Fibroblast of upper back skin (primary cell): ENCODE data around the gene TMEM273.

Experiments
- DNase-seq: peaks from one replicate; pipeline ENCODE4 v3.0.0-alpha.2; 2013

TMEM273 gene, protein sequence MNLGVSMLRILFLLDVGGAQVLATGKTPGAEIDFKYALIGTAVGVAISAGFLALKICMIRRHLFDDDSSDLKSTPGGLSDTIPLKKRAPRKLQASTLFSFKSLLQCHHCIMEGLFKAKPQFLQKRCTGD

DNA sequence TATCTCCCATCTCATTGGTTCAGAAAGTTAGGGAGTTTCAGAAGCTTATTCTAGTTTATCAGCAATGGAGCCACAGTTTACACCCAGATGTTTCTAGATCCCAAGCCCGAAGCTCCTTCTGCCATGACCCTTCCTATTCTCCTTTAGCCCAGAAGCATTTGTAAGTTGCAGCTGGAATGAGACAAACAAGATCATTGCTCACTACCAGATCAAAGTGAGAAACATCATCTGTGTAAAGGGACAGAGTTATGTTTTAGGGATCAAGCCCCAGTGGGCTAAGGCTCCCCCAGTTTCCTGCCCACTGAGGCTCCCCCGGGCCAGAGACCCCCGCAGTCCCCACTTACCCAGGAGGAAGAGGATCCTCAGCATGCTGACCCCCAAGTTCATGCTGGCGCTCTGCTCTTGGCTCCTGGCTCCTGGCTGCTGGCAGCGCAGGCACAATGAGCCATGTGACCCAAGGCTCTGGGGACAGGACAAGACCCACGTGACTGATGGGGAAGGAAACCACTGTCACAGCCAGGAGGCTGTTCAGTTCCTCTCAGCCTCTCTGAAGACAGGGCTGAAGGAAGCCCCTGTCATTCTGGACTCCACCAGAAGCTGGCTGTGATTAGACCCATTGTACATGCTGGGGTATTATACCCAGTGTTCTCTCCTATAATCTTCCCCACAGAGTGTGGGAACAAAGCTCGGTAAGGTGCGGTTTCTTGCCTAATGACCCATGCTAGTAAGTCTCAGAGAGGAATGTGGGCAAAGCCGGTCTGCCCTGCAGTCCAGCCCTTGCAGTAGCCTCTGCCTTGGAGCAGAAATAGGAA is at the start of gene TMEM273:
TMEM273 (minus strand) TSS at position 442 of the 812 bp plus-strand sequence; CDS start at position 387, 55 bp downstream.
- no peak for DNase-seq

- no peak for DNase-seq
Observed at GRCh38 chr10:49237985-49238384, 49.8 kb upstream of the TMEM273 start.

DNA sequence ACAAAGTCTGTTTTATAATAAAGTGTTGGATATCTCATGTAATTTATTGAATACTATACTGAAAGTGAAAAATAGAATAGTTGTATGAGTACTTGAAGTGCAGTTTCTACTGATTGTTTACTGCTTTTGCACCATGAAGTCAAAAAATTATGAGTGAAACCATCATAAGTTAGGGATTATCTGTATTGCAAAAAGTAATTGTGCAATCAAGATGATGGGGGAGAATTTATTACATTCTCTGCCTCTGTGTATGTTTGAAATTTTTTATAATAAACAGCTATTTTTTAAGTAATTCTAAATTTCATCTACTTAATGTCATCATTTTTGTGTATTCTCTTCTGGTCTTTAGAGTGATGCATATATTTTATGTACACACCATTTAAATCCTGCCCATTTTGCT is 47.2 kb upstream of the TMEM273 start:
- no peak for DNase-seq

GRCh38 chr10:49231086-49231820 is 43.1 kb upstream of the TMEM273 start:
- DNase-seq = peak; percentile 47

DNA sequence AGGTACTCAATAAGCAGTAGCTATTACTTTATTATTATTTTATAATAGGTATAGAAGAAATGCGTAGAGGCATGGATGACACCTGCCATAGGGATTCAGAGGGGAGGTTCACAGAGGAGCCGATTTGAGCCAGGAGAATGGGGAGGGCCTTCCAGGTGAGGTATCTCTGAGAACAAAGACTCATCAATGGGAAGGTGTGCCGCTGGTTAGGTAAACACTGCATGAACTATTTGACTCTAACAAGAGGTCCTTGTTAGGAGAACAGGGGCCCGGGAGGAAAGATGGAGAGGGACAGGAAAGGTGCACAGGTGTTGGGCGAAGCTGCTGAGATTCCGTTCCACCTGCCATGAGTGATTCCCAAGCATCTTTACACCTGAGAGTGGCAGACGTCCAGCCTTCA is 41.8 kb upstream of the TMEM273 start:
- DNase-seq = no peak

DNA sequence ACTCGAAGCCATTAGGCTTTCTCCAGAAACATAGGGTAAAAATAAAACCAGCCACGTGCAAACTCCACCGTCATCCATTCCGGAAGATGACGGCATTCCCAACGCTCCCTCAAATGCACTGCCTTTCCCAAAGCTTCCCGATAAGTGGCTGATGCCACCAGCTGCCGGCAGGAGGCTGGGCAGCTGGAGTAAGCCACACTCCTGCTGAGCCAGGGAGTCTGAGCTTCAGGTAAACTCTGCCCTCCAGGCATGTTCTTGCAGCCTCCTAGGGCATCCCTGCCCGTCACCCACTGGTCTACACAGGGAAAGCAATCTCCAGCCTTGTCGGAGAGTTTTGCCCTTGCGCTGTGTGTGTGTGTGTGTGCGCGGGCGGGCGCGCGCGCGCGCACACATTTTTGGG is 40.5 kb upstream of the TMEM273 start:
- DNase-seq = no peak

DNA sequence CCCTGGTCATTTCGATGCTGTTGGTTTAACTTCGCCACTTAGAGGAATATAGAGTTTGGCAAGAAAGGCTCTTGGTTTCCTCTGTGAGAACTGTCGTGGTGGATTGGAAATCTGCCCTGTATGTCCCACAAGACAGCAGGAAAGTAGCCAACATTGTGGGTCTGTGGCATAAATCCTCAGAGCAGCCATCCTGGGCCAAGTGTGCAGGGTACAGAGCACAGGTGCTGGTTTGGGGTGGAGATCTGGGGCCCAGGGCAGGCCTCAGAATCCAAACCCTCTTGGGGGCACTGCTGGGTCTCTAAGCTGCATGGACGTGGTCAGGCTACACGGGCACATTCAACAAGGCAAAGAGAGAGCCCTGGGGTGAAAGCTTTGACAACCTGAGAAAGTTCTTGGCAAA is 39.2 kb upstream of the TMEM273 start:
- DNase-seq = no peak

DNA sequence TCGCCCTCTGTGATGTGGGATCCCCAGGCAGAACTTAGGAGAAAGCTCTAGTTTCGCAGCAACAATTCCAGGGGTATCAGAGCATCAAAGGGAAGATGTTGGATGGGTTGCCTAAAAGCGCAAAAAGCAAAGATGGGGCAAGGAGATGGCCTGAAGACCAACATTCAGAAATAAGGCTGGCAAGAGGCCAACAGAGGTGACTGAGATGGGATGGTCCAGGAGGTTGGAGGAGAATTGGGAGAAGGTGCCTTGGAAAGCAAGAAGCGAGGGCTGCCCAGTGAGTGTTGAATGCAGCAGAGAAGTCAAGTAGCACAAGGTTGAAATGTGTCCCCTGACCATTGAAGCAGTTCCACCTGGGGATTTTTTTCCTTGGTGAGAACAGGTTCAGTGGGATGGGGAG is 38.4 kb upstream of the TMEM273 start:
- no peak for DNase-seq

- DNase-seq = no peak
Observed at GRCh38 chr10:49225218-49225876, 37.2 kb upstream of the TMEM273 start.

DNA sequence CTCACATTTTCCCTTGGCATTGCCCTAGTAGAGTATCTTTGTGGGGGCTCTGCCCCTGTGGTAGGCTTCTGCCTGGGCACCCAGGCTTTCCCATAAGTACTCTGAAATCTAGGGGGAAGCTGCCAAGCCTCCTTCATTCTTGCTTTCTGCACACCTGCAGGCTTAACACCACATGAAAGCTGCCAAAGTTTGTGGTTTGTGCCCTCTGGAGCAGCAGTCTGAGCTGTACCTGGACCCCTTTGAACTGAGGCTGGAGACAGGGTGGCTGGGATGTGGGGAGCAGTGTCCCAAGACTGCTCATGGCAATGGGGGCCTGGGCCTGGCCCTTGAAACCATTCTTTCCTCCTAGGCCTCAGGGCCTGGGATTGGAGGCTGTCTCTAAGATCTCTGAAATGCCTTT is 35.0 kb upstream of the TMEM273 start:
- no peak for DNase-seq

GRCh38 chr10:49222170-49222569 is 34.0 kb upstream of the TMEM273 start:
- no peak for DNase-seq

DNA sequence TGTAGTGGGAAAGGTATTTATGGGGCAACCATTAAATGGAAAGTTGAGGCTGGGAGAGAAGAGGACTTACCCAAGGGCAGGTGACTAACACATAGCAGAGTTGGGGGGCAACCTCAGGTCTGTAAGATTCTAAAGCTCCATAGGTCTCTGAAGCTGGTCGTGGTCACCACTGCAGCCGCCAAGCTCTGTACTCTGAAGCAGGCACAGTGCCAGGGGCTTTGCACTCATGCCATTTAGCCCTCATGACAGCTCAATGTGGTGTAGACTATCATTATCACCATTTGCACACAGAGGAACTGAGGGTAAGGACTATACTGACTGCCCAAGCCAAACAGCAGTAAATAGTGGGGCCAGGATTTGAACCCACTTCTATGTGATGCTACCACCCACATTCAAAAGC is 32.5 kb upstream of the TMEM273 start:
- DNase-seq = peak; percentile 13

- DNase-seq = peak; percentile 62
Observed at GRCh38 chr10:49220031-49220430, 31.8 kb upstream of the TMEM273 start.

DNA sequence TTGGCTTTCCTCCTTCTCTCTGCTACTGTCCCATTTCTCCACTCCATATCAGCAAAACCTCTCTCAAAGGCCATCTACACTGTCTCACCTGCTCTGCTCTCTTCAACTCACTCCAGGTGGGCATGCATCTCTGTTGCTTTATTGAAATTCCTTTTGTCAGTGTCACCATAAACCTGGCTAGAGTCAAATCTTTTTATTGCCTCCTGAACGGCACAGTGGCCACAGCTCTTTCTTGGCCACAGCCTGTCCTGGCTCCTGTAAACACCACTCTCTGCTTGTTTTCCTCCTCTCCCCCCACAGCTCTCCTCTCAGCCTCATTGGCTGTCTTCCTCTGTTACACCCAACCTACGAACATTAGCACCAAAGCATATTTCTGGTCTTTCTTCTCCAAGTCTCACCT is 31.1 kb upstream of the TMEM273 start:
- no peak for DNase-seq

DNA sequence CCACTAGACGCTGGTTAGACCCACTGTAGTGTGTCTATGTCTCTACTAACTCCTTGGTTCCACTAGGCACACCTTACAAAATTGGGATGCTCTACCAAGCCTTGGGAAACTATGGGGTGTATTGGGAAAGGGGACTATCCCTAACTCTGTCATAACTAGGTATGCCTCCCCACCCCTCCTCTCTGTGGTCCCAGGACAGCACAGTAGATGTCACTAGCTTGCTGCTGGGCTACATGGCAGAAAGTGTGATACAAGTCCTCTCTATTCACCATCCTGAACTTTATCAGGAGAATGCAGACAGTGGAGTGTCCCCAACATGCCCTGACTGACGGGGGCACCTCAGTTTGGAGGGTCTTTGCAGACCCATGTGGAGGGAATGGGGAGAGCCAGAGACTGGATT is 30.3 kb upstream of the TMEM273 start:
- no peak for DNase-seq

GRCh38 chr10:49217645-49218044 is 29.5 kb upstream of the TMEM273 start:
- no peak for DNase-seq

DNA sequence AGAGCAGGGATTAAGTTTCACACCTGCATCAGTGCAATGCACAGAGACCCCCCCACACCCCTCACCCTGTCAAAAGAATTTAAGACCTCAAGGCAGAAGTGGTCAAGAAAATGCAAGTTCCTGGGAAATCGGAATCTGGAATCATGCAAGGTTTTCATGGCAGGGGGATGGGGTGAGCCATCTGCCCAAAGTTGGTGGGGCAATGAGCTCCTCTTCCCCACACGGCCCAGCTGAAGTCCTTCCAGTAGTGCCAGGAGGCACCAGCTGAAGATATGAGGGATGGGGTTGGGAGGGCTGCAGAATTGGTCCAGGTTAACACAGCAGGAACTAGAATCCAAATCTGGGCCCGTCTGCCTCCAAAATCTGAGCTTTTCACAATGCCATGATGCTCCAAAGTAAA is 25.0 kb upstream of the TMEM273 start:
- no peak for DNase-seq

GRCh38 chr10:49212783-49213182 is 24.6 kb upstream of the TMEM273 start:
- no peak for DNase-seq

DNA sequence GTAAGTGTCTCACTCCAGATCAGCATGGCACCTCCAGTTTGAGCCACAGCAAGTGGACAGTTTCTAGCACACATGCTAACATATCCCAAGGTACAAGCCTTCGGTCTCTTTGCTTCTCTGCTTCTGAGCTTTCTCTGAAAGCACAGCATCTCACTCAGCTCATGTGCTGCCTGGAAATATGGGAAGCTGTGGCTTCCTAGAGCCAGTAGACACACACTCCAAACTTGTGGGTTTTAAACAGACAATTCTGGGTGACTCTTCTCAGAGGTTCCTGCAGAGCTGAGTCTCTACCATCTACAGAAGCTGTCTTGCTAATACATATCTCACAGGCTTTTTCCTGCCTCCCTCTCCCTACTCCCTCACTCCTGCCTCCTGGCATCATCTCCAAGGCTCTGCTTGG is 23.9 kb upstream of the TMEM273 start:
- no peak for DNase-seq

- no peak for DNase-seq
Observed at GRCh38 chr10:49208996-49209395, 20.8 kb upstream of the TMEM273 start.

GRCh38 chr10:49207936-49208487 is 19.8 kb upstream of the TMEM273 start:
- DNase-seq = no peak

DNA sequence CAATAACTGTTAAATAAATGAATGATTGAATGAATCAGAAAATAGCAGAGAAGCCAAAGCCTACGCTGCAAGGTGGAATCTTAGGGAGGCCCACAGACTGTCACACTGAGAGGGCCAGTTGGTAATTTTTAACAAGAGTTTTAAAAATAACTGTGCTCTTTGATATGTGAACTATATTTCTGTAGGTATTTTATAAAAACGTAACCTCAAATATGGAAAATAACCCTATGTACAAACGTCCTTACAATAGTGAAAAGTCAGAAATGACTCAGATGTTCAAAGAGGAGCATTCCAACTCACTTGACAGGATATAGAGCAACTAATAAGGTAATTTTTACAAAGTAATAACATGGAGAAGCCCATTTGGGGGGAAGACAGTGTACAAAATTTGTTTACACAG is 18.9 kb upstream of the TMEM273 start:
- DNase-seq = no peak

DNA sequence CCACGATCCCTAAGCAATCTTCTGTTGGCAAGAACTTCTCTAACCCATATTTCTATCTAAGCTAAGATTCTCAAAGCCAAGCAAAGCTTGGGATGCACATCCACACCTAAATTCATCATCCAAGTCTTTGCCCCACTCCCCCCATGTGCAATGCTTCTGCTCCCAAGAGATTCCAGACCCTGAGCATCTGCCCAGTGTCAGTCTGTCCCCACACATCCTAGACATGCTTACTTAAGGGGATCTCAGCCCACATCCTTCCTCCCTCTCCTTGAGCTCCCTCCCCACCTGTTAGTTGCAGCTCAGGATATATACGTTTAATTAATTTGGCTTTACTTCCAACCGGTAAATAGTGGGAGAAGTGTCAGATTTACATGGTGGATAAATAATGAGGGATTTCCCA is 17.0 kb upstream of the TMEM273 start:
- no peak for DNase-seq
